C4-2B (cell line): Measurements from ENCODE around the gene KLHL8.

Experiments used
- ZFX ChIP-seq: fragments of 450-650 bp; IDR thresholded peaks from 2 replicates; pipeline ENCODE4 v1.6.1; 2017
- TF ChIP-seq, protein P1 (sequence below): fragments of 450-650 bp; conservative IDR thresholded peaks from 2 replicates; pipeline ENCODE4 v1.5.1; 2017; ENCODE audit warnings: mild to moderate bottlenecking

DNA sequence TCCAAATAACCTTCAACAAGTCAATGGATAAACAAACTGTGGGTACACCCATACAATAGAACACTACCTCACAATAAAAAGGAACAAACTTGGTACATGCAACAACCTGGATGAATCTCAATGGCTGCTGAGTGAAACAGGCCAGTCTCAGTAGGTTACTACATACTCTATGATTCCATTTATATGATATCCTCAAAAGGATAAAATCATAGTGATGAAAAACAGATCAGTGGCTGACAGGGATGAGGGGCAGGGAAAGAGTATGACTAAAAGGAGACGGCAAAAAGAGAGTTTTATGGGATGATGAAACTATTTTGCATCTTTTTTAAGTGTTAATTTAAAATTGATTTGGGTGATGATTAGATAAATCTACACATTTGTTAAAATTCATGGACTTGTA, 15.9 kb downstream of the KLHL8 start:
- TF ChIP-seq, protein P1, sequence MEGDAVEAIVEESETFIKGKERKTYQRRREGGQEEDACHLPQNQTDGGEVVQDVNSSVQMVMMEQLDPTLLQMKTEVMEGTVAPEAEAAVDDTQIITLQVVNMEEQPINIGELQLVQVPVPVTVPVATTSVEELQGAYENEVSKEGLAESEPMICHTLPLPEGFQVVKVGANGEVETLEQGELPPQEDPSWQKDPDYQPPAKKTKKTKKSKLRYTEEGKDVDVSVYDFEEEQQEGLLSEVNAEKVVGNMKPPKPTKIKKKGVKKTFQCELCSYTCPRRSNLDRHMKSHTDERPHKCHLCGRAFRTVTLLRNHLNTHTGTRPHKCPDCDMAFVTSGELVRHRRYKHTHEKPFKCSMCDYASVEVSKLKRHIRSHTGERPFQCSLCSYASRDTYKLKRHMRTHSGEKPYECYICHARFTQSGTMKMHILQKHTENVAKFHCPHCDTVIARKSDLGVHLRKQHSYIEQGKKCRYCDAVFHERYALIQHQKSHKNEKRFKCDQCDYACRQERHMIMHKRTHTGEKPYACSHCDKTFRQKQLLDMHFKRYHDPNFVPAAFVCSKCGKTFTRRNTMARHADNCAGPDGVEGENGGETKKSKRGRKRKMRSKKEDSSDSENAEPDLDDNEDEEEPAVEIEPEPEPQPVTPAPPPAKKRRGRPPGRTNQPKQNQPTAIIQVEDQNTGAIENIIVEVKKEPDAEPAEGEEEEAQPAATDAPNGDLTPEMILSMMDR = no peak
- TF ChIP-seq ZFX = no peak
